H9 (cell line): Measurements from ENCODE around the gene SNX25. TPM values are rescaled to one million over a fixed set of nuclear protein-coding genes. Genes with fewer than 3 reads are reported as not detected.

ENCODE experiments used
- DNase-seq: peaks from one replicate; pipeline ENCODE4 v3.0.0-alpha.2; 2017
- H2AFZ ChIP-seq: one replicate; pipeline ENCODE4 v1.6.1; 2013; ENCODE audit warnings: mild to moderate bottlenecking, low read length, control low read depth, moderate library complexity
- H2AK5ac ChIP-seq: 2 replicates; pipeline ENCODE4 v1.6.1; 2013; ENCODE audit warnings: low read length, control low read depth, mixed read lengths; ENCODE audit not compliant: insufficient read length
- H2BK120ac ChIP-seq: one replicate; pipeline ENCODE4 v1.6.1; 2013; ENCODE audit warnings: low read depth, mild to moderate bottlenecking, low read length, control low read depth, inconsistent platforms; ENCODE audit not compliant: poor library complexity, severe bottlenecking
- H2BK12ac ChIP-seq: 2 replicates; pipeline ENCODE4 v1.6.1; 2013; ENCODE audit warnings: low read length, control low read depth, mixed read lengths, low read depth; ENCODE audit not compliant: insufficient read length
- H2BK15ac ChIP-seq: 2 replicates; pipeline ENCODE4 v1.6.1; 2013; ENCODE audit warnings: low read depth, low read length, control low read depth
- H2BK20ac ChIP-seq: one replicate; pipeline ENCODE4 v1.6.1; 2013; ENCODE audit warnings: low read depth, mild to moderate bottlenecking, low read length, control low read depth, inconsistent platforms; ENCODE audit not compliant: poor library complexity, severe bottlenecking
- H2BK5ac ChIP-seq: 2 replicates; pipeline ENCODE4 v1.6.1; 2013; ENCODE audit warnings: low read length, control low read depth, mixed read lengths; ENCODE audit not compliant: insufficient read length
- H3K14ac ChIP-seq: 2 replicates; pipeline ENCODE4 v1.6.1; 2013; ENCODE audit warnings: low read length, control low read depth; ENCODE audit not compliant: insufficient read depth
- H3K18ac ChIP-seq: 2 replicates; pipeline ENCODE4 v1.6.1; 2013; ENCODE audit warnings: low read depth, mild to moderate bottlenecking, mixed read lengths, low read length, control low read depth; ENCODE audit not compliant: insufficient read length
- H3K23ac ChIP-seq: 2 replicates; pipeline ENCODE4 v1.6.1; 2013; ENCODE audit warnings: low read length, control low read depth, mixed read lengths, low read depth; ENCODE audit not compliant: insufficient read length
- H3K23me2 ChIP-seq: 2 replicates; pipeline ENCODE4 v1.6.1; 2013; ENCODE audit warnings: low read depth, mild to moderate bottlenecking, mixed read lengths, low read length, control low read depth; ENCODE audit not compliant: insufficient read length, poor library complexity, severe bottlenecking
- H3K27ac ChIP-seq: 2 replicates; pipeline ENCODE4 v1.5.1; 2013; ENCODE audit warnings: low read length, control low read depth, mixed read lengths, low read depth; ENCODE audit not compliant: insufficient read length
- H3K27me3 ChIP-seq: 2 replicates; pipeline ENCODE4 v1.6.1; 2013; ENCODE audit warnings: low read length, control low read depth, inconsistent platforms; ENCODE audit not compliant: insufficient read depth
- H3K4ac ChIP-seq: 2 replicates; pipeline ENCODE4 v1.6.1; 2013; ENCODE audit warnings: low read depth, mild to moderate bottlenecking, control low read depth, inconsistent platforms, low read length, moderate library complexity
- H3K4me1 ChIP-seq: 2 replicates; pipeline ENCODE4 v1.6.1; 2013; ENCODE audit warnings: low read length, control low read depth, inconsistent platforms; ENCODE audit not compliant: insufficient read depth
- H3K4me2 ChIP-seq: 2 replicates; pipeline ENCODE4 v1.6.1; 2013; ENCODE audit warnings: low read length, control low read depth, mixed read lengths; ENCODE audit not compliant: insufficient read length, insufficient read depth
- H3K56ac ChIP-seq: 2 replicates; pipeline ENCODE4 v1.6.1; 2013; ENCODE audit warnings: low read depth, mild to moderate bottlenecking, mixed read lengths, low read length, control low read depth; ENCODE audit not compliant: insufficient read length
- H3K79me1 ChIP-seq: 2 replicates; pipeline ENCODE4 v1.6.1; 2013; ENCODE audit warnings: low read depth, mild to moderate bottlenecking, moderate library complexity, low read length, control low read depth, inconsistent platforms; ENCODE audit not compliant: insufficient read depth, poor library complexity, severe bottlenecking
- H3K79me2 ChIP-seq: 2 replicates; pipeline ENCODE4 v1.6.1; 2013; ENCODE audit warnings: low read length, control low read depth, inconsistent platforms; ENCODE audit not compliant: insufficient read depth
- H3K9ac ChIP-seq: 2 replicates; pipeline ENCODE4 v1.6.1; 2013; ENCODE audit warnings: low read length, control low read depth, mixed read lengths; ENCODE audit not compliant: insufficient read length; ENCODE audit errors: extremely low read depth
- H3K9me3 ChIP-seq: one replicate; pipeline ENCODE4 v1.6.1; 2013; ENCODE audit warnings: low read depth, low read length, inconsistent platforms; ENCODE audit not compliant: control insufficient read depth
- H3T11ph ChIP-seq: one replicate; pipeline ENCODE4 v1.6.1; 2013; ENCODE audit warnings: mild to moderate bottlenecking, low read length, control low read depth, inconsistent platforms
- H4K20me1 ChIP-seq: one replicate; pipeline ENCODE4 v1.6.1; 2013; ENCODE audit not compliant: control insufficient read depth, insufficient read length, insufficient read depth
- H4K5ac ChIP-seq: 2 replicates; pipeline ENCODE4 v1.6.1; 2013; ENCODE audit warnings: low read depth, mild to moderate bottlenecking, mixed read lengths, low read length, control low read depth; ENCODE audit not compliant: insufficient read length
- H4K8ac ChIP-seq: replicated peaks from 2 replicates; pipeline ENCODE4 v1.6.1; 2013; ENCODE audit warnings: low read length, control low read depth, mixed read lengths, low read depth; ENCODE audit not compliant: insufficient read length
- H4K91ac ChIP-seq: 2 replicates; pipeline ENCODE4 v1.6.1; 2013; ENCODE audit warnings: low read depth, mild to moderate bottlenecking, moderate library complexity, mixed read lengths, low read length, control low read depth; ENCODE audit not compliant: insufficient read length
- H3K27ac Mint-ChIP-seq, 3 experiments: 2 replicates in 2 of 3; 3 replicates in 1 of 3; pipeline ENCODE4 v1.8.0; 2020 to 2021; ENCODE audit warnings: mixed read lengths in 3 of 3, mild to moderate bottlenecking in 1 of 3, moderate library complexity in 1 of 3
- H3K27me3 Mint-ChIP-seq: 2 replicates; pipeline ENCODE4 v1.8.0; 2021; ENCODE audit warnings: low read depth, mild to moderate bottlenecking, moderate library complexity, mixed read lengths
- H3K36me3 Mint-ChIP-seq, 3 experiments: 2 replicates in 2 of 3; 3 replicates in 1 of 3; pipeline ENCODE4 v1.8.0; 2020 to 2021; ENCODE audit warnings: low read depth in 3 of 3, mixed read lengths in 3 of 3; ENCODE audit not compliant: insufficient read depth in 1 of 3
- H3K4me1 Mint-ChIP-seq, 2 experiments: 2 replicates each; pipeline ENCODE4 v1.8.0; 2020; ENCODE audit warnings: mixed read lengths in 2 of 2
- H3K4me3 Mint-ChIP-seq, 2 experiments: 2 replicates in 1 of 2; 3 replicates in 1 of 2; pipeline ENCODE4 v1.8.0; 2020 to 2021; ENCODE audit warnings: mild to moderate bottlenecking in 2 of 2, mixed read lengths in 2 of 2, moderate library complexity in 1 of 2
- H3K9me3 Mint-ChIP-seq, 2 experiments: 2 replicates in 1 of 2; 3 replicates in 1 of 2; pipeline ENCODE4 v1.8.0; 2020; ENCODE audit warnings: mild to moderate bottlenecking in 2 of 2, mixed read lengths in 2 of 2, moderate library complexity in 1 of 2
- WGBS: extraction: QIAGEN DNeasy Blood & Tissue Kit; methylation state at CpG from one replicate; pipeline ENCODE4 v1.1.7; 2013; ENCODE audit warnings: missing lambda C conversion rate, low lambda C conversion rate, mixed read lengths; ENCODE audit not compliant: insufficient read length; ENCODE audit errors: extremely low coverage; 5-methylcytosine and 5-hydroxymethylcytosine counted together
- total RNA-seq: library from RNA; stranded (reverse); gene quantifications from 2 replicates; pipeline ENCODE4 v1.2.1, GENCODE V29; 2021
- TF ChIP-seq, protein P1 (sequence below): fragments of 200-600 bp; sonication (generic); conservative IDR thresholded peaks from 3 replicates; pipeline ENCODE4 v1.8.0; 2021; ENCODE audit warnings: antibody characterized with exemption, mild to moderate bottlenecking

The SNX25 gene
- total RNA-seq, 1 experiment from 2014 or later = 28.2 TPM

DNA sequence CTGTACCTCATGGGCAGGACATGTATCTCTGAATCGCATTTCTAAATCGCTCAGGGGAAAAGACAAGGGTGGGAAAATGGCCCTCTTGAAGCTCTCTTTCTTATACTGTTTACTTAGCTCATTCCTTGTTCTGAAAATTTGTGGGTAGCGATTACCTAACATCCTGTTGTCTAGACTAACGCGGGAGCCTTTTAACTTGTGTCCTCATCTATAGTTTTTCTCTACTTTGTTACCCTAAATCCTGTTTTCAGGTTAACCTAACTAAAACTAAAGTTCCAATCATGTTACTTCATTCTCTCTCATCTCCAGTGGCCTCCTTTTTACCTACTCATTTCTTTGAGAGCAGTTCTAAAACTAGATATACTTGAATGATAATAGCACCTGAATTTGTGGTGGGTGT, 45.0 kb downstream of the SNX25 start:
- TF ChIP-seq, protein P1, sequence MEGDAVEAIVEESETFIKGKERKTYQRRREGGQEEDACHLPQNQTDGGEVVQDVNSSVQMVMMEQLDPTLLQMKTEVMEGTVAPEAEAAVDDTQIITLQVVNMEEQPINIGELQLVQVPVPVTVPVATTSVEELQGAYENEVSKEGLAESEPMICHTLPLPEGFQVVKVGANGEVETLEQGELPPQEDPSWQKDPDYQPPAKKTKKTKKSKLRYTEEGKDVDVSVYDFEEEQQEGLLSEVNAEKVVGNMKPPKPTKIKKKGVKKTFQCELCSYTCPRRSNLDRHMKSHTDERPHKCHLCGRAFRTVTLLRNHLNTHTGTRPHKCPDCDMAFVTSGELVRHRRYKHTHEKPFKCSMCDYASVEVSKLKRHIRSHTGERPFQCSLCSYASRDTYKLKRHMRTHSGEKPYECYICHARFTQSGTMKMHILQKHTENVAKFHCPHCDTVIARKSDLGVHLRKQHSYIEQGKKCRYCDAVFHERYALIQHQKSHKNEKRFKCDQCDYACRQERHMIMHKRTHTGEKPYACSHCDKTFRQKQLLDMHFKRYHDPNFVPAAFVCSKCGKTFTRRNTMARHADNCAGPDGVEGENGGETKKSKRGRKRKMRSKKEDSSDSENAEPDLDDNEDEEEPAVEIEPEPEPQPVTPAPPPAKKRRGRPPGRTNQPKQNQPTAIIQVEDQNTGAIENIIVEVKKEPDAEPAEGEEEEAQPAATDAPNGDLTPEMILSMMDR = no peak
- Histone ChIP-seq H4K20me1 (no peaks in the 10 kb centered on the region), H4K5ac (no peak overlapping the region), H3K79me1 (no peaks in the 10 kb centered on the region), H3K27ac (no peak overlapping the region), H3T11ph (no peak overlapping the region), H3K27me3 (no peaks in the 10 kb centered on the region), H3K23me2 (no peaks in the 10 kb centered on the region), H3K4me2 (no peak overlapping the region), H3K4me1 (peaks cover under 1% of the 10 kb centered on the region), H2BK120ac (no peak overlapping the region), H2AFZ (no peak overlapping the region), H3K23ac (no peak overlapping the region), H3K14ac (no peak overlapping the region), H2BK5ac (no peak overlapping the region), H2BK15ac (no peak overlapping the region), H2AK5ac (no peak overlapping the region), H3K79me2 (no peaks in the 10 kb centered on the region), H4K91ac (no peak overlapping the region), H3K18ac (no peak overlapping the region), H3K9ac (no peak overlapping the region), H2BK20ac (no peak overlapping the region), H3K56ac (no peak overlapping the region), H4K8ac (no peak overlapping the region), H3K4ac (no peak overlapping the region), H3K9me3 (no peaks in the 10 kb centered on the region), H2BK12ac (no peak overlapping the region)
- Mint-ChIP-seq H3K27ac (peak overlapping the region; percentile 49 to 56 (median 53); a peak in 5 of 7 replicates), H3K36me3 (peaks cover 0 to 21% (median 12%) of the 10 kb centered on the region in 3 experiments; a peak in 4 of 7 replicates), H3K9me3 (no peaks in the 10 kb centered on the region), H3K27me3 (no peaks in the 10 kb centered on the region), H3K4me3 (no peak overlapping the region), H3K4me1 (peaks cover 15 to 28% of the 10 kb centered on the region in 2 experiments)
- no CpG with 5 or more reads among the region's 5 CpGs for WGBS
- DNase-seq = no peak
